HT1080 (cell line): ENCODE data around the gene CCDC187. TPM values are rescaled to one million over a fixed set of nuclear protein-coding genes. Genes with fewer than 3 reads are reported as not detected.
A peak's percentile ranks its signal among the peaks of the same experiment; 100 is the strongest.
"Not testable (repeated sequence)": the region's sequence is repeated elsewhere in the genome, so short reads cannot be mapped to it uniquely, and the experiment has no call there.

ENCODE experiments used
- DNase-seq: peaks from one replicate; pipeline ENCODE4 v3.0.0-alpha.2; 2015; ENCODE audit warnings: low read depth
- total RNA-seq: library from RNA; depleted of rRNA; stranded (reverse); fragments of >200 nt; shearing (Covaris generic); gene quantifications from 2 replicates; pipeline ENCODE4 v1.2.3, GENCODE V29; 2014

The CCDC187 gene
- total RNA-seq, 1 experiment from 2014 or later: 0.02 TPM

DNA sequence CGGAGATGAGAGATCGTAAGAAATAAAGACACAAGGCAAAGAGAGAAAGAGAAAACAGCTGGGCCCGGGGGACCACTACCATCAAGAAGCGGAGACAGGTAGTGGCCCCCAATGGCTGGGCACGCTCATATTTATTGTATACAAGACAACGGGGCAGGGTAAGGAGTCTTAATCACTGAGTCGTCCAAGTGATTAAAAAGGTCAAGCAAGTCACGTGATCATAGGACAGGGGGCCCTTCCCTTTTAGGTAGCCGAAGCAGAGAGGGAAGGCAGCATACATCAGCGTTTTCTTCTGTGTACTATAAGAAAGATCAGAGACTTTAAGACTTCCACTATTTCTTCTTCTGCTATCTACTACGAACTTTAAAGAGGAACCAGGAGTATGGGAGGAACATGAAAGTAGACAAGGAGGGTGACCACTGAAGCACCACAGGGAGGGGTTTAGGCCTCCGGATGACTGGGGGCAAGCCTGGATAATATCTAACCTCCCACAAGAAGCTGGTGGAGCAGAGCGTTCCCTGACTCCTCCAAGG is 33.7 kb downstream of the CCDC187 start:
- DNase-seq: no peak

DNA sequence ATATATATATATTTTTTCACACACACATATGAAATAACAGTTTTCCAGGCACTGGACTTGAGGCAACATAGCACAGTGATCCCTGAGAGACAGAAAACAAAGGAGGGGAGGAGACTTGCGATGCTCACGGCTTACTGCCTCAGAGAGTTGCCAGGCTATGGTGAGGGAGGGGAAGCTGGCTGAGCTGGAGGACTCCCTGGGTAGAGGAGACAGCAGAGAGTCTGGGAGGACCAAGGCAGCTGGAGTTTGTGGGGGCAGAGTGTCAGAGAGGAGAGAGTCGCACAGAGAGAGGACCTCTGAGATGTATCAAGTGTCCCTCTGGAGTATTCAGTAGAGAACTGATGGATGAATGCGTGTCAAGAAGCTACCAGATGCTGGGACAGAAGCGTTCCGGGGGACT is 35.2 kb downstream of the CCDC187 start:
- DNase-seq: no peak

DNA sequence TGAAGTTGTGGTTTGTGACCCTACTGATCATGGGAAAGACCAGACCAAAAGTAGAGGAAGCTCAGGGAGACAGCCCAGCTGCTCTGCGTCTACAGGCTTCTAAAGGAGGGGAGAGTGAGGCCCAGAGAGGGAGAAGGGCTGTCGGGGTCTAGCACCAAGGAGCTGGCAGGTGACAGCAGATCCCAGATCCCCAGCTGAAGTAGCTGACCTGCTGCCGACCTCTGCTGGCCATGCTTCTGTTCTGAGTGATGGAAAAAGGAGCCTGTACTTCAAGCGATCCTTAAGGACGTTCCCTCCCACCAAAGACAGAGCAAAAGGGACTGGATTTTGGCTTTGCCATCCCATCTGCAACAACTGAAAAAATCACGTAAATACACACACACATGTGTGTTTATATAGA is 35.6 kb downstream of the CCDC187 start:
- peak; percentile 24 for DNase-seq

DNA sequence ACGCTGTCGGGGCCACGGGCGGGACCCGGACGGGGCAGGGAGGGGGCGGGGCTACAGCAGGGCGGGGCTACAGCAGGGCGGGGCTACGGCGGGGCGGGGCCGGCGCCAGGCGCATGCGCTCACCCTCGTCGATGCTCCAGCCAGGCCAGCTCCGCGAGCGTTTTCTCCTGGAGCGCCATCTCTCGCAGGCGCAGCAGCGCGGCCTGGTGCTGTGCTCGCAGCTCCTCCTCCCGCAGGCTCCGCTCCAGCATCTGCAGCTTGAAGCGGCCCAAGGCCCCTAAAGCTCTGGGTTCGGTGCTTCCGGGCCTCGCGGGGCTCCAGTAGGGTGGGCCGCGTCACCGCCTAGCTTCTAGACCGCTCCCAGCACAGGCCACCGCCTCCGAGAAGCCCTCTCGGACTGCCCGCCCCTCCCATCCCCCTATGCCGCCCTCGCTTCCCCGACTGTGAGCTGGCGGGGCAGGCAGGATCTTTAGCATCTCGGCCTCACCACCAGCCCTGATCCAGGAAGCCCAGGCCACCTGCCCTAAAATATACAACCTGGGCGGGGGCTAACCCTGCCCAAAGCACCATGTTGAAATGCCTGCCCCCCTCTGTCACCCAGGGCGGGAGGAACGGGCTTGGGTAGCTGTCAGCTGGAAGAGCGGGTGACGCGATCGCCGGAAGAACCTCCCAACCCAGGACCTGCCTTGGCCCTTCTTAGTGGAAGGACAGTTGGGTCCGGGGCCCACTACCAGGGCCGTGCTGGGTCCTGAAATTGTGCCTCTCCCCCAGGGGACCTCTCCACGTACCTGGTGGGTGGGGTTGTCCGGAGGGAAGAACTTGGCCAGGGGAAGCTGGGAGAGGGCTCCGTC is 36.4 kb downstream of the CCDC187 start:
- DNase-seq: peak; percentile 69

DNA sequence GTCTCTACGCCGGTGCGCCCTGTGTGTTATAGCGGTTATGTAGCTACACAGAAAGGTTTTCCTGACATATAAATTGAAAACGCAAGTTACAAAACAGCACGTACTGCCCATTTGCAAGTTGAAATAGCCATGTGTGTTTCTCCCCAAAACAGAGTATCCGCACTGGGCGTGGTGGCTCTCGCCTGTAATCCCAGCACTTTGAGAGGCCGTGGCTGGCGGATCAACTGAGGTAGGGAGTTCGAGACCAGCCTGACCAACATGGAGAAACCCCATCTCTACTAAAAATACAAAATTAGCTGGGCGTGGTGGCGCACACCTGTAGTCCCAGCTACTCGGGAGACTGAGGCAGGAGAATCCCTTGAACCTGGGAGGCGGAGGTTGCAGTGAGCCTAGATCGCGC is 37.3 kb downstream of the CCDC187 start:
- DNase-seq: not testable (repeated sequence)

DNA sequence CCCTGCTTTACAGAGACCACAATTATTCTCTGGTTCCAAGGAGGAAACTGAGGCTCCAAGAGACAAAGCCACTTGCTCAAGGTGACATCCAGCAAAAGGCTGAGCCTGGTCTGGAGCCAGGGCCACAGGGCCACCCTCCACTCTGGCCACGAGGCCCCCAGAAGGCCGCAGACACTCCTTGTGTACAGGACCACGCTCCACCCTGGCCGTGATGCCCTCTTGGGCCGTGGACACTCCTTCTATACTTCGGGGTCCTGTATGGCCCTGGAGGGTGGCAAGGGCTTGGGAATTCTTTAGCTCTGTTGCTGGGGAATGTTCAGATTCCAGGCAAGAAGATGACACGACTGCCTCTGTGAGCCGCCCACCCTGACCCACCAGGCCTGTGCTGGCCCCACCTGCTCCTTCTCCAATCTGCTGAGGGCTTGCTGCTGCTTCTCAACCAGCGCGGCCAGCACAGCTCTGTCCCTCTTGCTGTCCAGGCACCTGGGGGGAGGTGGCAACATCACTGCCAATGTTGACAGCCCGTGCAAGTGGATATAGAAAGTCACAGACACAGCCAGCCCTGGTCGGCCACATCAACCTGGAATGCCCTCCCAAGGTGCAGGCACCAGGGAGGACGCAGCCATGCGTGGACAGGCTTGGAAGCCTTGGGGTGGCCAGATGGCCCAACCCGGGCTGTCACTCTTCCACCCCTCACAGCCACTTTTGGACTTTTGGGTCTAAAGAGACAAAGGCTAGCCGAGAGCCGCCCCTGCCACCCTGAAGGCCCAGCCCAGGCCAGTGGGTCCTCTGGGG is 38.1 kb downstream of the CCDC187 start:
- no peak for DNase-seq

DNA sequence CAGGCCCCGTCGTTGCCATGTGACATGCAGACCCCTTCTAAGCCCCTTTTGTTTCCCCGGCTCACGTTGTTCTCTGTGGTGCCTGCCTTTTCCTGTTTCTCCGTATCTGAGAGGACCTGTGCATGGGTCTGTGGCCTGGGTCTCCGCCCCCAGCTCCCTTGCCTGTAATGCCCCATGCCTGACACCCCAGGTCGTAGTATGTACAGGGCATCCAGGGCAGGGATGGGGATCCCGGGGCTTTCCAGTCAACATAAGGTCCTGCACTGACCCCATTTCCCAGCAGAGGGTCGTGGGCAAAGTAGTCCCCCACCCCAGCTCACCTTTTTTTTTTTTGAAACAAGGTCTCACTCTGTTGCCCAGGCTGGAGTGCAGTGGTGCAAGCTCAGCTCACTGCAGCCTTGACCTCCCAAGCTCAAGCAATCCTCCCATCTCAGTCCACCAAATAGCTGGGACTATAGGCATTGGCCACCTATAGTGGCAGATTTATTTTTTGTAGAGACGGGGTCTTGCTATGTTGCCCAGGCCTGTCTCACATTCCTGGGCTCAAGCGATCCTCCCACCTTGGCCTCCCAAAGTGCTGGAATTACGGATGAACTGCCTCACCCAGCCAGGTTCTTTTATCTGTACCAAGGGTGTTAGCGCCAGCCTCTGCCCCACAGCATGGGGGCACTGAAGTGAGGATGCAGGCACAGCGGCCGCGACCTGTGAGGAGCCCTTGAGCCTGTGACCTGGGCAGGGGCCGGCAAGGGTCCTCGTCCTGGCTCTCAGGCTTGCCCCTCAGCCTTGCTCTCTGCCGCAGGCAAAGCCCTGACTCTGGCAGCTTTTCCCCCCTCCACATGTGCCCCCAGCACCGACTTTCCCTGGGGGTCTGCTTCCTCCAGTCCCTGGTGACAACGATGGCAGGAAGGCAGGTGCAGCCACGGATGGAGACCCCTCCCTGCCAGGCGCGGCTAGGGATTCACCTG is 39.2 kb downstream of the CCDC187 start:
- DNase-seq: no peak

DNA sequence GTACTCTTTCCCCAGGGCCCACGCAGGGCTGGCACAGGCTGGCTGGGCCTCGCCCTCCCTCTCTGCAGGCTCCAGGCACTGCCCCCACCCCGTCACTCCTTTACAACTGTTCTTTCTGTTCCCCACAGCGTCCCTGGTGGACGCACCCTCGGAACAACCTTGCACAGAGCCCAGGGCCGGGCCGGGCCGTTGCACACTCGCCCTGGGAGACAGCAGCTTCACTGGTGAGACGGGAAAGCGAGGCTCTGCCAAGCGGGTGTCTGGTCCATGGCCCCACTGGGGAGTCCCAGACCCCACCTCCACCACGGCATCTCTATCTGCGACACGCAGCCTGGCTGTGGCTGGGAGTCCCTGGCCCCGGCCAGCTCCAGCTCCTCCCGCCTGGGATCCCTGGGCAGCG is 39.9 kb downstream of the CCDC187 start:
- DNase-seq: peak; percentile 22

DNA sequence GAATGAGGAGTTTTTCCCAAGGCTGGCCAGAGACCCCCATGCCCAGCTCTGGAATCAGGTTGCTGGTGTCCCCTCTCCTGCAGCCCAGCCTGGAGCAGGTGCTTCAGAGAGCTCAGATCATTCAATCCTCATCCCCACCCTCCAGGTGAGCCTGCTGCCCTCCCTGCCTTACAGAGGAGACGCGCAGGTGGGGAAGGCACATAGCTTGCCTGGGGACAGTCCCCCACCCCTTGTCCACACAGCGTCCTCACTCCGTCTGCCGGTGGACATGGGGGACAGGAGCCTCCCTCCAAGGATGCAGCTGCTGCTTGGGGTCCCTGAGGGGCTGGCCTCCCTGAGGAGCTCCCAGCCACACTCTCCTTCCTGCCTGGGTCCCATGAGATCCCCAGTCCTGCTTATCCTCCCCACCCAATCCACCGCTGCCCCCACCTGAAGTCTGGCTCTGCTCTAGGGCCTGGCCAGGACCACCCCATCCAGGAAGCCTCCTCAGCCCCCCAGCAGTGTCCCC is 41.2 kb downstream of the CCDC187 start:
- no peak for DNase-seq

DNA sequence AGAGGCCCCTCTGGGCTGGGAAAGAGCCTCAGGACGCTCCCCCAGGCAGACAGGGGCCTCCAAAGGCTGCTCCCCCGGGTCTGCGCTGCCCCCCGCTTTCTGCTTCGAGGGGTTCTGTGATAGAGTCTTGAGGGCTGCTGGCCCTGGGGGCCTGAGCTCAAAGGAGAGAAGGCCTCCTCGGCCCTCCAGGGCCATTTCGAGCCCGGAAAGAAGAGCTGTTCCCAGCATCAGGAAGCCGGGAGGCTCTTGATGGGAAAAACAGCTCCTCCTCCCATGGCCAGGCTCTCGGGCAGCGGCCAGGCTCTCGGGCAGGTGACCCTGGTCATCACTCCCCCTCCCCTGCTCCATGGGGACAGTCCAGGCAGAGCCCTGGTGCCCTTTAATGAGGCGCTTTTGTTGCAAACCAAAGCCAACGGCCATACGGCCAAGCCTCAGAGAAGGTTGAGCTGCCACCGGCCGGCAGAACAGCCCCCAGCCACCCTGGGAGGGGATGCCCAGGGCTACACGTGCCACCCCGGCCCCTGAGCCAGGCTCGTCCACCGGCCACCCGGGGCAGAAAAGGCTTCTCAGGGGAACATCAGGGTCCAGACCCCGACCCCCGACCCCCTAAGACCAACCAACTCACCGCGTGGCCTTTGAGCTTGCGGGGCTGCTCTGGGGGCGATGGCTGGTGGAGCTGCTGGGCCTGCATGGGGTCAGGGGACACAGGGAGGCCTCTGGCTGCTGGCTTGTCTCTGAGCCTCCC is 42.0 kb downstream of the CCDC187 start:
- no peak for DNase-seq

DNA sequence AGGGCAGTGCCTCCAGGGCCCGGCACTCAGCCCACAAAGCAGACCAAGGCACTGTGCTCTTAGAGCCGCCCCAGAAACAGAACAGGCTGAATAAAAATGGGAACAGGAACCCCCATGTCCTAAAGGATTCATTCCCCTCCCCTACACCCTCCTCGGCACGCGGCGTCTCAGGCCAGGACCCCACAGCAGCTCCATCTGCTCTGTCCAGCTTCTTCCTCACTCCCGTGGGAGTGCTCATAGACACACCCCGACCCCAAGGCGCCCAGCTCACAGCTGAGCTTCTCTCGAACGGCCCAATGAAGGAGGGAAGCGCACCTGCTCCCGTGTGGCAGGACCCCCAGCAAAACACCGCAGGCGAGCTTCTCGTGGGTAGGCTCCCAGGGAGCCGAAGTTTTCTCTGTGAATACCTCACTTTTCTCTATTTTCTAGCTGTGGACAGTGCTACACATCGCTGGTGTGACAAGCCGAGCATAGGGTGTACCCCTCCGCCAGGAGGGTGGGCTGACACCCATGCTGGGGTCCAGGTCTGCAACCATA is 42.9 kb downstream of the CCDC187 start:
- DNase-seq: no peak

DNA sequence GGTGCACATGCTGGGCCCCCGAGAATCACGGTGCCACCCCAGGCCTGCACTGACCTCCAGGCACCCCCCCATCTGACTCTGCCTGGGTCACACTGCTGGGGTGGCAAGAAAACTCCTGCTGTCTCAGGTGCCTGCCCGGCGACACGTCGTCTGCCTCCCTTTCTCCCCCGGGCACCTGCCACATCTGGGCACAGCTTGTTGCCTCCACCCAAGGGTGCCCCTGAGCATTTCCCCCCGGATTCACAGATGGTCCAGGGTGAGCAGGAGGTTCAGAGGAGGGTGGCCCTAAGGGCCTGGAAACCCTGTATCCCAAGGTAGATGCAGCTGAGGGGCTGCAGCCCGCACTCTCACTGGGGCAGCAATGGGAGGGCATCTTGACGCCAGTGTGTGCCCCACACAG is 43.4 kb downstream of the CCDC187 start:
- no peak for DNase-seq

DNA sequence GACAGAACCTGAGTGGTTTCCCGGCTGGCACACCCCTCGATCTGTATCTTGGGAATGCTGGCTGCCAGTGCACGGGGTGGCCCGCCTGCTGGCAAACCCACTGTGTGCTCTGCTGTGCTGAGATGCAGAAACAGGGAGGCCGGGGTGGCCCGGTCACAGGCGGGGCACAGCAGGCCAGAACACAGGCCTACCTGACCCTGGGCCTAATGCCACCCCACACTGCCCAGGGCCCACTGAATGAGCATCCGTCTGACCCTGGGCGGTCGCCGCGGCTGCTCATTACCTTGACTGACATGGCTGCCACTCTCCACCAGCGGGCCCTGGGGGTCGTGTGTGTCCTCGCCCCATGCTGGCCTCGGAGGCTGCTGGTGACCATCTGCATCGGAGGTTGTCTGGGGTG is 44.1 kb downstream of the CCDC187 start:
- no peak for DNase-seq

DNA sequence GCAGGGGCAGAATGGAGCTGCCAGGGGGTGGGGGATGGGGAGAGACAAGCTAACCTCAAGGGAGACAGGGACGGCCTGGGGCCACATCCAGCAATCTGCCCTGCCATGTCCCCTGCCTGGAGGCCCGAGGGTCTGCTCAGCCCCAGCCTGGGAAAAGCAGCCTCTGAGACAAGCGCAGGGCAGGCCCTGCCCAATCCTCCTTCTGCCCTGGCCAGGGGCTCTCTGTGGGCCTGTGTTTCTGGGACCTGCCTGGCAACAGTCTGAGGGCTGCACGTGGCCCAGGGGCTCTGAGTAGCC is 44.4 kb downstream of the CCDC187 start:
- no peak for DNase-seq

DNA sequence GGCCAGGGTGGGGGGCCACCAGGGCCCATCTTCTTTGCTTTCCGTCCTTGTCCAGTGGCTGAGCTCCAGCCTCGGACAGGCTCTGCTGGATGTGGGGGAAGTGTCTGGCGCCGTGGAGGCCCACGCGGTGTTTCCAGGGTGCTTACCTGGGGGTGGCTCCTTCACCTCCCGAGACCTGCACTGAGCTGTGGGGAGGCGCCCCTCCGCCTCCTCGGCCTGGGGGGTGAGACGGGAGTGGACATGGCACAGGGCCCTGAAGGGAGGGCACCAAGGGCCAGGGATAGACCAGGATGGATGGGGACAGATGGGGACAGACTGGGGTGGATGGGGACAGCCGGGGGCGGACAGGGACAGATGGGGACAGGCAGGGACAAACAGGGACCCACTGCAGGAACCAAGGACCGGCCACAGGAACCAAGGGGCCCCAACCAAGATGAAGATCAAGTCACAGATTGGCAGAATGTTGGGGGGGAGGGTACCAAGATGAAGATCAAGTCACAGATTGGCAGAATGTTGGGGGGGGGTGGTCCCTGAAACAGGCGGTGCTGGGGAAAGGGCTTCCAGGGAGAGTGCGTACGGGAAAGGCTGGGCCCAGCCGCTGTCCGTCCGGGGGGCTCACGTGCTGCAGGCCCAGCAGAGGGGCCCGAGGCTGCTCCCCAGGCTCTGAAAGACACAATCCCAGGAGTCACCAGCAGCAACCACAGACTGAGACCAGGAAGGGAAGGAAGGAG is 44.9 kb downstream of the CCDC187 start:
- DNase-seq: no peak

DNA sequence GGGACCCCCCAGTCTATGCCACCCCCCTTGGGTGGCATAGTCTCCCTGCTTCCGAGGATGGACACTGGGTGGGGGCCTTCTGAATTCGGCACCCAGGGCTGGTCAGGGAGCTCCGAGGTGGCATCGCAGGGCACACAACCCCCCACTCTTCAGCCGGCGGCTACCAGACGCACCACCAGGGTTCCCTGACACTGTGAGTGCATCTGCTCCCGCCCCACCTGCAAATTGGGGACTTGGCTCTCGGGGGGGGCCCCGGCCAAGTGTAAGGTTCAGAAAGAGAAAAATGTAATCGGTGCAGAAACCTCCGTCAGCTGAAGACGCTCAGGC is 45.6 kb downstream of the CCDC187 start:
- no peak for DNase-seq

DNA sequence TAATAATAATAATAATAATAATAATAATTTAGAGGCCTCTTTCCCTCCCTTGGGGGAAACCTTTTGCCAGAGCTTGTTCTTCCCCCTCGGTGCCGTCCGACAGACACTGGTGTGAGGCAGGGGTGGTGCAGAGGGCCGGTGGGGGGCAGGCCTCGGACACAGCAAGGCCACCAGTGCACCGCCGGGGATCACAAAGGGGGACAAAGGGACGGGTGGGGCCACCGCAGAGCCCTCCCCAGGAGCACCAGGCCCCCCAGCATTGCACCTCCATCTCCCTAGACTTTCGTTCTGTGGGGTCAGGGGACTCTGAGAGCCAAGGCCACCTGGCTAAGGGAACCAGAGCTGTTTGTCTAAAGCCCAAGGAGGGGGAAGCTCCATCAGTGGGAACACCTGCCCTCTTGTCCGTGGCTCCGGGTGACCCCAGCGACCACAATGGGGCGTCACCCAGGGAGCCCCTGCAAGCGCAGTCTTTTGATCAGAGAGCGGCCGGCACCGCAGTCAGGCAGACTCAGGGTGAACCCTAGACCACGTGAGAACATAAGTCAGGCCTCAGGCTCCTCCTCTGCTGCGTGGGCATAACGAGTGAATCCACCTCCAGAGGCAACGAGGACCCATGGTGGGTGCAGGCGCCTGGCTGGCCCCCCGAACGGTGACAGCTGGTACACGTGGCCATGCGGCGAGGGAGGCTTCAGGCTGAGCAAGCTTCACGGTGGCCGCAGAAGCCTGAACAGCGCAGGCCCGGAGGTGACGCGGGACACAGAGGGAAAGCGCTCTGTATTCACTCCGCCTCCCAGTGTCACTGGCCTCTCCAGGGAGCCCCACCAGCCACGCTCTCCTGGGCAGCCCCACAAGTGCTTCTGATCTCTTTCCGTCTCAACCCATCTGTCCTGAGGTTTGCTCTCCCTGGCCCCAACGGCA is 46.3 kb downstream of the CCDC187 start:
- no peak for DNase-seq
